Hematopoietic multipotent progenitor cell treated with erythropoietin and hydrocortisone succinate and interleukin-3 and kit ligand, for 6 days (in vitro differentiated cells): ENCODE results near the gene SNX24.

Experiments
- DNase-seq: peaks from one replicate; pipeline ENCODE4 v3.0.0-alpha.2; 2015

Gene SNX24

DNA sequence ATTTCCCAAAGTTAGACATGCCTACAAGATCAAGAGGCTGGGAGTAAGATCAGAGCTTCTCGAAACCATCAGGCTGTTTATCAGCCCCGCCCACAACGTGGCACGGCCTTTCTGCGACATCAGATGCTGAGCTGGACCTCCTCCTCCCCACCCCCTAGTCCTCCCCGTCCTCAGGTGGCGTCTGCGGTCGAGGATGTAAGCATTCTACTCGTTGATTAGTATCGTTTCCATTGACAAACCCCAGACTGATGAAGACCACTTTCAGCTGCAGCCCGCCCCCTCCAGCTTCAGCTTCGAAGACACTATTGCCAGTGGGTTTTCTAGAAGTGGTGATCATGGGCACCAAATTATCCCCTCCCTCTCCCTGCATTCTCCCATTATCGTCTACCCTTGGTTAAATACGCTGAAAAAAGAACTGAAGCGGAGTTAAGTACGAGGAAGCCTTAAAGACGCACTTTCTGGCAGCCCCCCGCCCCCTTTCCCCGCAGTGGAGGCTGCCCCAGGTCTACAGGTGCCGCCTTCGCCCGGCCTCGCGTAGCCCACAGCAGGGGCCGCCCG, 190.0 kb downstream of the SNX24 start:
- DNase-seq = peak; percentile 24

- peak; percentile 2 for DNase-seq
Observed at GRCh38 chr5:123035918-123036390, 190.5 kb downstream of the SNX24 start.

- DNase-seq = peak; percentile 15
Observed at GRCh38 chr5:123036391-123037103, 191.1 kb downstream of the SNX24 start, which contains the start of gene PPIC. Gene PPIC (minus strand): TSS chr5:123036725. CDS start chr5:123036625, 100 bp downstream.

DNA sequence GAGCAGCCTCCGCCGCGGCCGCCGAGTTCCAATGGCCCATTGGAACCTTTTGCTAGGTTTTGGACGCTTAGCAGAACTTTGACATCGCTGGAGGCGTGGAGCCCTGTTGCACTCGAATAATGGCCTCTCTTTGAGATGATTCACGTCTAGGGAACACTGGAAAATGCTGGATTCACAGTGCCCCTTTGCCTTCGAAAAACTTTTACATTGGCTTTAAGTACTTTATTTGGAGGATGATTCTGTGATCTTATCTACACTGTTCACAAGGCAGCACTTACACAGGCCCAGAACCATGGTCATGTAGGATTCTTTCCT, 191.6 kb downstream of the SNX24 start:
- DNase-seq = no peak

- DNase-seq = no peak
Observed at GRCh38 chr5:123039673-123040072, 194.3 kb downstream of the SNX24 start.

GRCh38 chr5:123044926-123045617, 199.7 kb downstream of the SNX24 start:
- DNase-seq = no peak

DNA sequence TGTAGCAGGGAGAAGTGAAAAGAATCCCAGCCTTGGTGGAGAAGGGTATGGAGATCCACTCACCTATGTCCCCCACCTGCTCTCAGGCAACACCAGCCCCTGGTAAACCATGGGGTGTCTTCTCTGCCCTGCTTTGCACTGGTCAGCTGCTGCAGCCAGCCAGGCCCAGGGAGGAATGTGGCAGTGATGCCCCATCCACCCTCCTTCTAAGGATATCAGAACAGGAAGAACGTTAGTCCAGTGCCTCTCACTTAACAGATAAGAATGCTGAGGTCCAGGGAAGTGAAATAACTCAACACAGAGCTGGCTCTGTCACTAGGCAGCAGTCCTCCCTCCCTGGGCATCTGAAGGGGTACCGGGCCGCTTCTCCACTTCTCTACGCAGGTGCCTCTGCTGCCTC, 200.8 kb downstream of the SNX24 start:
- DNase-seq = no peak

- no peak for DNase-seq
Observed at GRCh38 chr5:123047706-123048105, 202.3 kb downstream of the SNX24 start.

DNA sequence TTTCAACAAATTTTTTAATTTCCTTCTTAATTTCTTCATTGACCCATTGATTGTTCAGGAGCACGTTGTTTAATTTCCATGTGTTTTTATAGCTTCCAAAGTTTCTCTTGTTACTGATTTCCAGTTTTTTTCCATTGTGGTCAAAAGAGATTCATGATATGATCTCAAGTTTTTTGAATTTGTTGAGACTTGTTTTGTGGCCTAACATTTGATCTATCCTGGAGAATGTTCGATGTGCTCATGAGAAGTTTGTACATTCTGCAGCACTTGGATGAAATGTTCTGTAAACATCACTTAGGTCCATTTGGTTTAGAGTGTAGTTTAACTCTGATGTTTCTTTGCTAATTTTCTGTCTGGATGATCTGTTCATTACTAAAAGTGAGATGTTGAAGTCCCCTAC, 205.8 kb downstream of the SNX24 start:
- no peak for DNase-seq
